Smooth muscle cell (in vitro differentiated cells): ENCODE results near the gene EIF3F. TPM values are rescaled to one million over a fixed set of nuclear protein-coding genes. Genes with fewer than 3 reads are reported as not detected.

Source experiments
- DNase-seq: peaks from one replicate; lab custom pipeline; 2025; ENCODE audit not compliant: unreplicated experiment; lab: John Stamatoyannopoulos, UW
- H2AFZ ChIP-seq: fragments of 200-600 bp; sonication (generic); 2 replicates; pipeline ENCODE4 v1.6.0; 2016; ENCODE audit warnings: antibody characterized with exemption, low read depth, mild to moderate bottlenecking
- H3F3A ChIP-seq: fragments of 200-600 bp; sonication (generic); 2 replicates; pipeline ENCODE4 v1.6.0; 2017; ENCODE audit warnings: antibody characterized with exemption, low read depth
- H3K27ac ChIP-seq: fragments of 200-600 bp; sonication (generic); 2 replicates; pipeline ENCODE4 v1.5.1; 2016; ENCODE audit warnings: low read depth, mild to moderate bottlenecking
- H3K27me3 ChIP-seq: fragments of 200-600 bp; sonication (generic); 2 replicates; pipeline ENCODE4 v1.6.1; 2016; ENCODE audit warnings: low read depth, mild to moderate bottlenecking
- H3K36me3 ChIP-seq: fragments of 200-600 bp; sonication (generic); 2 replicates; pipeline ENCODE4 v1.5.1; 2016; ENCODE audit warnings: low read depth
- H3K4me1 ChIP-seq: fragments of 200-600 bp; sonication (generic); 2 replicates; pipeline ENCODE4 v1.5.1; 2016; ENCODE audit warnings: low read depth
- H3K4me2 ChIP-seq: fragments of 200-600 bp; sonication (generic); 2 replicates; pipeline ENCODE4 v1.6.0; 2016; ENCODE audit warnings: mild to moderate bottlenecking
- H3K4me3 ChIP-seq: fragments of 200-600 bp; sonication (generic); 2 replicates; pipeline ENCODE4 v1.5.1; 2016; ENCODE audit warnings: mild to moderate bottlenecking
- H3K79me2 ChIP-seq: fragments of 200-600 bp; sonication (generic); 2 replicates; pipeline ENCODE4 v1.6.0; 2016; ENCODE audit warnings: low read depth, mild to moderate bottlenecking
- H3K9ac ChIP-seq: fragments of 200-600 bp; sonication (generic); 2 replicates; pipeline ENCODE4 v1.6.0; 2016; ENCODE audit warnings: low read depth
- H3K9me3 ChIP-seq: fragments of 200-600 bp; sonication (generic); replicated peaks from 2 replicates; pipeline ENCODE4 v1.5.1; 2016; ENCODE audit warnings: low read depth
- H4K20me1 ChIP-seq: fragments of 200-600 bp; sonication (generic); 2 replicates; pipeline ENCODE4 v1.6.0; 2016; ENCODE audit warnings: low read depth
- CTCF ChIP-seq: fragments of 200-600 bp; sonication (generic); IDR thresholded peaks from 2 replicates; pipeline ENCODE4 v1.5.1; 2017; ENCODE audit warnings: borderline replicate concordance, mild to moderate bottlenecking, antibody characterized with exemption; ENCODE audit not compliant: insufficient read depth, poor library complexity, severe bottlenecking
- WGBS: methylation state at CpG from one replicate; pipeline ENCODE4 v1.1.7; 2016; ENCODE audit warnings: low lambda C conversion rate; 5-methylcytosine and 5-hydroxymethylcytosine counted together
- polyA plus RNA-seq: library from polyadenylated mRNA; unstranded; fragments of >200 nt; fragmentation: Nextera tagmentation; extraction: Ambion mirVana; gene quantifications from 2 replicates; pipeline ENCODE4 v1.2.1, GENCODE V29; 2016
- total RNA-seq: library from RNA; depleted of rRNA; stranded (reverse); fragments of >200 nt; gene quantifications from 2 replicates; pipeline ENCODE4 v1.2.3, GENCODE V29; 2014

The EIF3F gene
- total and polyA plus RNA-seq, 2 experiments from 2014 or later, result 148 to 199 TPM

- no peaks in the 10 kb centered on the region for H3K79me2 ChIP-seq
- no peaks in the 10 kb centered on the region for H4K20me1 ChIP-seq
- WGBS, result 81% methylated on average over 5 of the region's 5 CpGs
- H3K4me3 ChIP-seq, result no peak overlapping the region
- no peak overlapping the region for H3K9ac ChIP-seq
- no peak overlapping the region for H2AFZ ChIP-seq
- no peaks in the 10 kb centered on the region for H3F3A ChIP-seq
- no peaks in the 10 kb centered on the region for H3K36me3 ChIP-seq
- no peak for DNase-seq
- H3K9me3 ChIP-seq, result no peaks in the 10 kb centered on the region
- no peak overlapping the region for H3K4me2 ChIP-seq
- H3K27me3 ChIP-seq, result peaks cover 10% of the 10 kb centered on the region
- H3K4me1 ChIP-seq, result peaks cover 3% of the 10 kb centered on the region
- no peak overlapping the region for H3K27ac ChIP-seq
- TF ChIP-seq CTCF, result no peak
Observed at GRCh38 chr11:8034604-8035190, 47.6 kb downstream of the EIF3F start.

GRCh38 chr11:8035200-8035855, 48.2 kb downstream of the EIF3F start:
- WGBS, result 82% methylated on average over 11 of the region's 11 CpGs
- H4K20me1 ChIP-seq, result no peaks in the 10 kb centered on the region
- H3K4me1 ChIP-seq, result peaks cover 3% of the 10 kb centered on the region
- no peak overlapping the region for H3K9ac ChIP-seq
- H3K27me3 ChIP-seq, result peaks cover 5% of the 10 kb centered on the region
- no peak for TF ChIP-seq CTCF
- no peak overlapping the region for H3K4me2 ChIP-seq
- no peaks in the 10 kb centered on the region for H3K79me2 ChIP-seq
- H3K27ac ChIP-seq, result no peak overlapping the region
- no peak overlapping the region for H2AFZ ChIP-seq
- no peaks in the 10 kb centered on the region for H3K9me3 ChIP-seq
- H3K4me3 ChIP-seq, result no peak overlapping the region
- DNase-seq, result no peak
- H3F3A ChIP-seq, result no peaks in the 10 kb centered on the region
- H3K36me3 ChIP-seq, result no peaks in the 10 kb centered on the region

GRCh38 chr11:8036002-8036802, 49.1 kb downstream of the EIF3F start:
- no peak for TF ChIP-seq CTCF
- 93% methylated on average over 5 of the region's 5 CpGs for WGBS
- H3K79me2 ChIP-seq, result no peaks in the 10 kb centered on the region
- no peak overlapping the region for H3K9ac ChIP-seq
- peaks cover 5% of the 10 kb centered on the region for H3K27me3 ChIP-seq
- H3K36me3 ChIP-seq, result no peaks in the 10 kb centered on the region
- no peaks in the 10 kb centered on the region for H4K20me1 ChIP-seq
- no peaks in the 10 kb centered on the region for H3F3A ChIP-seq
- no peak overlapping the region for H3K27ac ChIP-seq
- H2AFZ ChIP-seq, result no peak overlapping the region
- H3K9me3 ChIP-seq, result no peaks in the 10 kb centered on the region
- DNase-seq, result no peak
- H3K4me1 ChIP-seq, result peaks cover 3% of the 10 kb centered on the region
- H3K4me3 ChIP-seq, result no peak overlapping the region
- no peak overlapping the region for H3K4me2 ChIP-seq
